GM12864 (cell line): ENCODE data around the gene ATP2A3.

Experiments used
- DNase-seq: peaks from one replicate; pipeline ENCODE4 v3.0.0-alpha.2; 2011; ENCODE audit warnings: low read depth
- H3K4me3 ChIP-seq: 2 replicates; pipeline ENCODE4 v1.5.1; 2011; ENCODE audit warnings: mild to moderate bottlenecking, low read depth, low read length, control low read depth
- CTCF ChIP-seq: IDR thresholded peaks from 2 replicates; pipeline ENCODE4 v1.5.1; 2011; ENCODE audit warnings: low read depth, mild to moderate bottlenecking, moderate library complexity, low read length, control low read depth, inconsistent platforms; ENCODE audit errors: missing control alignments

ATP2A3 gene

DNA sequence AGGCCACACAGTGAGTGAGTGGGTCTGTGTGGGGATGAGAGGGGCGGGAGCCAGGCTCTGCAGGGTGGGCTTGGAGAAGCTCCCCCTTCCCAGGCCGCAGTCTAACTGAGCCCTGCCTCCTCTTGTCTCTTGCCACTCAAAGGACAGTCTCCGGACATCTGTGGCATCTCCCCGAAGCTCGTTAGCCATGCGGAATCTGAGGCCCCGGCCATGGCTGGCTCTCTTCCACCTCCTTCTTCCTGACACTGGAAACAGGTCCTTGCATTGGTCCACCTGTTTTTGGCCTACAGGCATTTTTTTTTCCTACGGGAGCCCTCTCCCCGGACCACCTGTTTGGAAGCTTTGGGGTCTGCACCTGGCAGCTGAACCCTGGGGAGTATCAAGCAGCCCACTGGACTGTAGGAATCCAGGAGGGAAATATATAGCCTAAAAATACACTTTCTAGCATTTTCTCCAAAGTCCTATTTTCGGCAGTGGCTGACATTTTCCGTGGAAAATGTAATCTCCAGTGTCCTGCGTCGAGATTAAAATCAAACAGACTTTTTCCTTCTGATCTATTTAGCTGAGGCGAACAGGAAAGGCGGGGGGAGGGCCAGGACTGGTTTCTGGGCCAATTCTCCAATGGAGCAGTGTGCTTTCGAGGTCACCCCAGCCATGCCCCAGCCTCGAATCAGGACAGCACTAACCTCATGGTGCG lies 9.1 kb downstream of the ATP2A3 start:
- no peak for TF ChIP-seq CTCF
- DNase-seq: no peak
- no peak overlapping the region for H3K4me3 ChIP-seq

- no peak for DNase-seq
- TF ChIP-seq CTCF: no peak
- no peak overlapping the region for H3K4me3 ChIP-seq
Measured at GRCh38 chr17:3954086-3954485, 10.2 kb downstream of the ATP2A3 start.

- DNase-seq: no peak
- TF ChIP-seq CTCF: no peak
Measured at GRCh38 chr17:3953542-3953941, 10.7 kb downstream of the ATP2A3 start.

DNA sequence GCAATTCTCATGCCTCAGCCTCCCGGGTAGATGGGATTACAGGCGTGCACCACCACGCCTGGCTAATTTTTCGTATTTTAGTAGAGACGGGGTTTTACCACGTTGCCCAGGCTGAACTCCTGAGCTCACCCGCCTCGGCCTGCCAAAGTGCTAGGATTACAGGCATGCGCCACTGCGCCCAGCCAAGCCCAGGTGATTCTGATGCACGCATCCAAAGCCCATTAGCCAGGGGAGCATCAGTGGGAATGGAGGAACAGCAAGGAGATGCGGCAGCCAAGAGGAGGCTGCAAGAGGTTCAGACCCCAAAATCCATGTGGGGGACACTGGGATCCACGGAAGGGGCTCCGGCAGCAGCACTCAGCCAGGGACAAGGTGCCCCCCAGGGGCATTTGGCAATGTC lies 12.1 kb downstream of the ATP2A3 start:
- no peak for TF ChIP-seq CTCF
- no peak for DNase-seq
- no peak overlapping the region for H3K4me3 ChIP-seq

More at GRCh38 chr17:3953542-3953941, 10.7 kb downstream of the ATP2A3 start:
- H3K4me3 ChIP-seq: no peak overlapping the region

- H3K4me3 ChIP-seq: no peak overlapping the region
- no peak for DNase-seq
- no peak for TF ChIP-seq CTCF
Measured at GRCh38 chr17:3951420-3951819, 12.8 kb downstream of the ATP2A3 start.

DNA sequence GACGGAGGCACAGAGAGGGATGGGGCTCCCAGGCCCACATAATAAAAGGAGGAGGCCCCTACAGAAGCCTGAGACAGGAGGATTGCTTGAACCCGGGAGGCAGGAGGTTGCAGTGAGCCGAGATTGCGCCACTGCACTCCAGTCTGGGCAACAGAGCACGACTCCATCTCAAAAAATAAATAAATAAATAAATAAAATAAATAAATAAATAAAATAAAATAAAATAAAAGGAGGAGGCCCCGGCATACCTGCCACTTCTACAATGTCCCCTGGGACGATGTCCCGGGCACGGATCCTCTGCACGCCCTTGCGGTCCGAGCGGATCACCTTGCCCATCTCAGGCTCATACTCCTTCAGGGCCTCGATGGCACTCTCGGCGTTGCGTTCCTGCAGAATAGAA lies 13.2 kb downstream of the ATP2A3 start:
- DNase-seq: no peak
- no peak overlapping the region for H3K4me3 ChIP-seq
- TF ChIP-seq CTCF: no peak

GRCh38 chr17:3950584-3950983 lies 13.7 kb downstream of the ATP2A3 start:
- no peak overlapping the region for H3K4me3 ChIP-seq
- TF ChIP-seq CTCF: no peak
- no peak for DNase-seq
